GM19023 (cell line): ENCODE measurements around the gene IGFL4.

Experiments used
- ATAC-seq: cut with Tn5 transposase; IDR thresholded peaks from one replicate; pipeline ENCODE4 v1.9.1; 2021; ENCODE audit warnings: mild to moderate bottlenecking, moderate library complexity; ENCODE audit not compliant: unreplicated experiment

The IGFL4 gene

GRCh38 chr19:46022061-46022430, 18.8 kb downstream of the IGFL4 start:
- ATAC-seq: no peak

GRCh38 chr19:46021531-46022041, 19.2 kb downstream of the IGFL4 start:
- no peak for ATAC-seq

- no peak for ATAC-seq
Observed at GRCh38 chr19:46020819-46021125, 20.0 kb downstream of the IGFL4 start.

- ATAC-seq: no peak
Observed at GRCh38 chr19:46019270-46019669, 21.5 kb downstream of the IGFL4 start.

- ATAC-seq: no peak
Observed at GRCh38 chr19:46018729-46019251, 22.0 kb downstream of the IGFL4 start.

GRCh38 chr19:46017874-46018675, 22.7 kb downstream of the IGFL4 start:
- no peak for ATAC-seq

GRCh38 chr19:46017095-46017429, 23.7 kb downstream of the IGFL4 start:
- ATAC-seq: no peak

GRCh38 chr19:46016426-46017094, 24.2 kb downstream of the IGFL4 start:
- peak; percentile 61 for ATAC-seq

- peak; percentile 17 for ATAC-seq
Observed at GRCh38 chr19:46015687-46016425, 24.9 kb downstream of the IGFL4 start.

- ATAC-seq: no peak
Observed at GRCh38 chr19:46014941-46015686, 25.7 kb downstream of the IGFL4 start.

- no peak for ATAC-seq
Observed at GRCh38 chr19:46014534-46014933, 26.3 kb downstream of the IGFL4 start.

GRCh38 chr19:46009530-46010510, 31.0 kb downstream of the IGFL4 start:
- no peak for ATAC-seq

- ATAC-seq: no peak
Observed at GRCh38 chr19:46006411-46006810, 34.4 kb downstream of the IGFL4 start.

- no peak for ATAC-seq
Observed at GRCh38 chr19:46002678-46003275, 38.0 kb downstream of the IGFL4 start.

- no peak for ATAC-seq
Observed at GRCh38 chr19:46000491-46001246, 40.1 kb downstream of the IGFL4 start.

GRCh38 chr19:45999653-46000121, 41.1 kb downstream of the IGFL4 start:
- ATAC-seq: no peak

GRCh38 chr19:45998834-45999233, 42.0 kb downstream of the IGFL4 start:
- no peak for ATAC-seq

GRCh38 chr19:45996933-45997332, 43.9 kb downstream of the IGFL4 start:
- ATAC-seq: no peak
